Measurements from ENCODE around the gene INPP5K.

Gene INPP5K

GRCh38 chr17:1482680-1483079 lies 33.7 kb downstream of the INPP5K start:
- Histone ChIP-seq H3K23ac (ENCODE audit: low read length in 2 of 2) (no peak overlapping the region), H3K36me3 (ENCODE audit: control insufficient read depth in 1 of 2, insufficient read depth in 2 of 2, low read depth in 1 of 2, low read length in 2 of 2) (peaks cover 46 to 61% of the 10 kb centered on the region in 2 experiments)

GRCh38 chr17:1481736-1482135 lies 34.7 kb downstream of the INPP5K start:
- H3K4me1 ChIP-seq (ENCODE audit: control insufficient read depth, insufficient read depth, low read depth, low read length) = peaks cover 19% of the 10 kb centered on the region
- H2BK15ac ChIP-seq (ENCODE audit: low read depth, poor library complexity, severe bottlenecking) = no peak overlapping the region
- H4K8ac ChIP-seq (ENCODE audit: low read length) = no peak overlapping the region
- no peak overlapping the region for H3K4me2 ChIP-seq (ENCODE audit: low read length, poor library complexity, severe bottlenecking)
- no peak overlapping the region for H3K9ac ChIP-seq (ENCODE audit: low read length)
- H3K79me1 ChIP-seq (replicated peaks; ENCODE audit: low read length, poor library complexity, severe bottlenecking) = peaks cover 37% of the 10 kb centered on the region
- H2BK12ac ChIP-seq (ENCODE audit: low read length in 2 of 2) = no peak overlapping the region
- no peak overlapping the region for H3K27ac ChIP-seq (ENCODE audit: low read length, poor library complexity, severe bottlenecking)
- no peak overlapping the region for H2BK120ac ChIP-seq (ENCODE audit: low read depth, low read length)
- H3K27me3 ChIP-seq (ENCODE audit: control insufficient read depth in 1 of 2, insufficient read depth in 1 of 2, low read length in 2 of 2) = no peaks in the 10 kb centered on the region
- no peak overlapping the region for H2BK5ac ChIP-seq (ENCODE audit: low read depth, low read length, poor library complexity, severe bottlenecking)
- H3K36me3 ChIP-seq (ENCODE audit: control insufficient read depth in 1 of 2, insufficient read depth in 2 of 2, low read depth in 1 of 2, low read length in 2 of 2) = peaks cover 55 to 70% of the 10 kb centered on the region in 2 experiments
- H3K23ac ChIP-seq (ENCODE audit: low read length in 2 of 2) = no peak overlapping the region
- no peak overlapping the region for H4K91ac ChIP-seq (ENCODE audit: low read length)
- H3K14ac ChIP-seq (ENCODE audit: low read length in 2 of 2) = no peak overlapping the region
- 93% methylated on average over 11 of the region's 11 CpGs for WGBS
- no peak overlapping the region for H2AFZ ChIP-seq (ENCODE audit: low read depth, low read length)
- H3K9me3 ChIP-seq (ENCODE audit: control insufficient read depth, low read length) = no peaks in the 10 kb centered on the region
- DNase-seq = no peak
- H3K18ac ChIP-seq (ENCODE audit: low read depth in 1 of 2, low read length in 2 of 2) = no peak overlapping the region
- H2AK5ac ChIP-seq (ENCODE audit: low read length, severe bottlenecking) = no peak overlapping the region
- H3K4ac ChIP-seq (ENCODE audit: low read depth in 1 of 2, low read length in 2 of 2) = no peak overlapping the region
- H3K4me3 ChIP-seq (ENCODE audit: insufficient read depth in 1 of 2, low read depth in 1 of 2, low read length in 2 of 2) = no peak overlapping the region

More at GRCh38 chr17:1482680-1483079, 33.7 kb downstream of the INPP5K start:
- Histone ChIP-seq H3K27ac (ENCODE audit: low read length, poor library complexity, severe bottlenecking) (no peak overlapping the region), H2BK12ac (ENCODE audit: low read length in 2 of 2) (no peak overlapping the region), H4K8ac (ENCODE audit: low read length) (no peak overlapping the region), H3K4me2 (ENCODE audit: low read length, poor library complexity, severe bottlenecking) (no peak overlapping the region), H3K9me3 (ENCODE audit: control insufficient read depth, low read length) (no peaks in the 10 kb centered on the region), H3K9ac (ENCODE audit: low read length) (no peak overlapping the region), H2BK15ac (ENCODE audit: low read depth, poor library complexity, severe bottlenecking) (no peak overlapping the region), H4K91ac (ENCODE audit: low read length) (no peak overlapping the region), H2BK120ac (ENCODE audit: low read depth, low read length) (no peak overlapping the region), H2AFZ (ENCODE audit: low read depth, low read length) (no peak overlapping the region), H3K4ac (ENCODE audit: low read depth in 1 of 2, low read length in 2 of 2) (no peak overlapping the region), H3K14ac (ENCODE audit: low read length in 2 of 2) (no peak overlapping the region), H3K18ac (ENCODE audit: low read depth in 1 of 2, low read length in 2 of 2) (no peak overlapping the region), H3K79me1 (replicated peaks; ENCODE audit: low read length, poor library complexity, severe bottlenecking) (peaks cover 34% of the 10 kb centered on the region), H3K4me1 (ENCODE audit: control insufficient read depth, insufficient read depth, low read depth, low read length) (peaks cover 25% of the 10 kb centered on the region), H3K27me3 (ENCODE audit: control insufficient read depth in 1 of 2, insufficient read depth in 1 of 2, low read length in 2 of 2) (no peaks in the 10 kb centered on the region), H2AK5ac (ENCODE audit: low read length, severe bottlenecking) (no peak overlapping the region), H3K4me3 (ENCODE audit: insufficient read depth in 1 of 2, low read depth in 1 of 2, low read length in 2 of 2) (peak overlapping the region in 1 of 2 experiments; percentile 23), H2BK5ac (ENCODE audit: low read depth, low read length, poor library complexity, severe bottlenecking) (no peak overlapping the region)
- 94% methylated on average over 19 of the region's 20 CpGs for WGBS
- DNase-seq = no peak

- no peak overlapping the region for H3K23ac ChIP-seq (ENCODE audit: low read length in 2 of 2)
- H2BK120ac ChIP-seq (ENCODE audit: low read depth, low read length) = no peak overlapping the region
- no peak overlapping the region for H3K18ac ChIP-seq (ENCODE audit: low read depth in 1 of 2, low read length in 2 of 2)
- no peak overlapping the region for H2BK5ac ChIP-seq (ENCODE audit: low read depth, low read length, poor library complexity, severe bottlenecking)
- H3K9ac ChIP-seq (ENCODE audit: low read length) = no peak overlapping the region
- DNase-seq = no peak
- H2AFZ ChIP-seq (ENCODE audit: low read depth, low read length) = no peak overlapping the region
- no peak overlapping the region for H3K14ac ChIP-seq (ENCODE audit: low read length in 2 of 2)
- peaks cover 63 to 71% of the 10 kb centered on the region in 2 experiments for H3K36me3 ChIP-seq (ENCODE audit: control insufficient read depth in 1 of 2, insufficient read depth in 2 of 2, low read depth in 1 of 2, low read length in 2 of 2)
- no peak overlapping the region for H4K91ac ChIP-seq (ENCODE audit: low read length)
- no peak overlapping the region for H3K4ac ChIP-seq (ENCODE audit: low read depth in 1 of 2, low read length in 2 of 2)
- H3K27me3 ChIP-seq (ENCODE audit: control insufficient read depth in 1 of 2, insufficient read depth in 1 of 2, low read length in 2 of 2) = no peaks in the 10 kb centered on the region
- H3K4me3 ChIP-seq (ENCODE audit: insufficient read depth in 1 of 2, low read depth in 1 of 2, low read length in 2 of 2) = no peak overlapping the region
- H2BK15ac ChIP-seq (ENCODE audit: low read depth, poor library complexity, severe bottlenecking) = no peak overlapping the region
- H4K8ac ChIP-seq (ENCODE audit: low read length) = no peak overlapping the region
- H3K27ac ChIP-seq (ENCODE audit: low read length, poor library complexity, severe bottlenecking) = no peak overlapping the region
- no peak overlapping the region for H3K4me2 ChIP-seq (ENCODE audit: low read length, poor library complexity, severe bottlenecking)
- H3K4me1 ChIP-seq (ENCODE audit: control insufficient read depth, insufficient read depth, low read depth, low read length) = peaks cover 14% of the 10 kb centered on the region
- H2AK5ac ChIP-seq (ENCODE audit: low read length, severe bottlenecking) = no peak overlapping the region
- 98% methylated on average over 18 of the region's 18 CpGs for WGBS
- no peaks in the 10 kb centered on the region for H3K9me3 ChIP-seq (ENCODE audit: control insufficient read depth, low read length)
- peaks cover 35% of the 10 kb centered on the region for H3K79me1 ChIP-seq (replicated peaks; ENCODE audit: low read length, poor library complexity, severe bottlenecking)
- H2BK12ac ChIP-seq (ENCODE audit: low read length in 2 of 2) = no peak overlapping the region
Observed at GRCh38 chr17:1480747-1481465, 35.5 kb downstream of the INPP5K start.

GRCh38 chr17:1478418-1478817 lies 38.0 kb downstream of the INPP5K start:
- no peak for DNase-seq
- Histone ChIP-seq H3K4me1 (ENCODE audit: control insufficient read depth, insufficient read depth, low read depth, low read length) (peaks cover 20% of the 10 kb centered on the region), H3K9ac (ENCODE audit: low read length) (no peak overlapping the region), H3K14ac (ENCODE audit: low read length in 2 of 2) (no peak overlapping the region), H2AFZ (ENCODE audit: low read depth, low read length) (no peak overlapping the region), H2BK12ac (ENCODE audit: low read length in 2 of 2) (no peak overlapping the region), H3K79me1 (replicated peaks; ENCODE audit: low read length, poor library complexity, severe bottlenecking) (peaks cover 34% of the 10 kb centered on the region), H3K9me3 (ENCODE audit: control insufficient read depth, low read length) (no peaks in the 10 kb centered on the region), H4K91ac (ENCODE audit: low read length) (peak overlapping the region; percentile 25), H3K27ac (ENCODE audit: low read length, poor library complexity, severe bottlenecking) (no peak overlapping the region), H3K36me3 (ENCODE audit: control insufficient read depth in 1 of 2, insufficient read depth in 2 of 2, low read depth in 1 of 2, low read length in 2 of 2) (peaks cover 79 to 84% of the 10 kb centered on the region in 2 experiments), H3K18ac (ENCODE audit: low read depth in 1 of 2, low read length in 2 of 2) (no peak overlapping the region), H2BK120ac (ENCODE audit: low read depth, low read length) (no peak overlapping the region), H3K23ac (ENCODE audit: low read length in 2 of 2) (no peak overlapping the region), H3K4me2 (ENCODE audit: low read length, poor library complexity, severe bottlenecking) (no peak overlapping the region), H3K4me3 (ENCODE audit: insufficient read depth in 1 of 2, low read depth in 1 of 2, low read length in 2 of 2) (no peak overlapping the region), H2AK5ac (ENCODE audit: low read length, severe bottlenecking) (no peak overlapping the region), H3K4ac (ENCODE audit: low read depth in 1 of 2, low read length in 2 of 2) (no peak overlapping the region), H4K8ac (ENCODE audit: low read length) (no peak overlapping the region), H3K27me3 (ENCODE audit: control insufficient read depth in 1 of 2, insufficient read depth in 1 of 2, low read length in 2 of 2) (no peaks in the 10 kb centered on the region), H2BK15ac (ENCODE audit: low read depth, poor library complexity, severe bottlenecking) (no peak overlapping the region), H2BK5ac (ENCODE audit: low read depth, low read length, poor library complexity, severe bottlenecking) (no peak overlapping the region)
- 96% methylated on average over 26 of the region's 26 CpGs for WGBS

All from mesenchymal stem cell (in vitro differentiated cells and primary cell).